PC-3 (cell line): ENCODE measurements around the gene MUL1. TPM values are rescaled to one million over a fixed set of nuclear protein-coding genes. Genes with fewer than 3 reads are reported as not detected.
A peak's percentile ranks its signal among the peaks of the same experiment; 100 is the strongest.

Experiments
- ATAC-seq: fragments of 200-7000 bp; cut with Tn5 transposase; 2 replicates; pipeline ENCODE4 v1.9.1; 2020; ENCODE audit warnings: mild to moderate bottlenecking, moderate library complexity
- BruUV-seq: library from RNA; stranded (reverse); fragments of 400-500 nt; replicated peaks from 2 replicates; lab custom pipeline; 2021; lab: Mats Ljungman, UMichigan
- CTCF ChIA-PET: fragments of 300-600 bp; sonication (Branson Sonifier 250); formaldehyde crosslinking; loops from one replicate; lab custom pipeline; 2022; ENCODE audit warnings: antibody characterized with exemption; lab: Charles Lee
- POLR2A ChIA-PET: fragments of 300-600 bp; sonication (Branson Sonifier 250); formaldehyde crosslinking; loops from one replicate; lab custom pipeline; 2022; ENCODE audit warnings: antibody characterized with exemption; ENCODE audit not compliant: unreplicated experiment; lab: Charles Lee
- DNase-seq: peaks from one replicate; pipeline ENCODE4 v3.0.0-alpha.2; 2015
- H2AFZ ChIP-seq: fragments of 300-600 bp; sonication (generic); 2 replicates; pipeline ENCODE4 v1.6.0; 2016; ENCODE audit warnings: antibody characterized with exemption, low read length
- H3F3A ChIP-seq: fragments of 300-600 bp; sonication (generic); one replicate; pipeline ENCODE4 v1.6.0; 2017; ENCODE audit warnings: antibody characterized with exemption, low read length, control low read depth, mild to moderate bottlenecking; ENCODE audit not compliant: unreplicated experiment
- H3K27ac ChIP-seq: fragments of 300-600 bp; sonication (generic); 2 replicates; pipeline ENCODE4 v1.5.1; 2016; ENCODE audit warnings: mild to moderate bottlenecking, low read length
- H3K27me3 ChIP-seq: fragments of 300-600 bp; sonication (generic); 2 replicates; pipeline ENCODE4 v1.6.1; 2016; ENCODE audit warnings: low read length, mixed read lengths
- H3K36me3 ChIP-seq: fragments of 300-600 bp; sonication (generic); 2 replicates; pipeline ENCODE4 v1.6.1; 2016; ENCODE audit warnings: low read depth, mixed run types, low read length, mixed read lengths
- H3K4me1 ChIP-seq: fragments of 300-600 bp; sonication (generic); 2 replicates; pipeline ENCODE4 v1.5.1; 2016; ENCODE audit warnings: low read length; ENCODE audit not compliant: insufficient read depth
- H3K4me2 ChIP-seq: fragments of 300-600 bp; sonication (generic); 2 replicates; pipeline ENCODE4 v1.6.0; 2016; ENCODE audit warnings: low read length
- H3K4me3 ChIP-seq: fragments of 300-600 bp; sonication (generic); 2 replicates; pipeline ENCODE4 v1.5.1; 2016; ENCODE audit warnings: mild to moderate bottlenecking, low read length, mixed read lengths
- H3K79me2 ChIP-seq: fragments of 300-600 bp; sonication (generic); 2 replicates; pipeline ENCODE4 v1.6.1; 2017; ENCODE audit warnings: low read length, mixed read lengths
- H3K9ac ChIP-seq: fragments of 300-600 bp; sonication (generic); 2 replicates; pipeline ENCODE4 v1.6.0; 2016; ENCODE audit warnings: mild to moderate bottlenecking, low read length
- H3K9me2 ChIP-seq: fragments of 300-600 bp; sonication (generic); replicated peaks from 2 replicates; pipeline ENCODE4 v1.6.1; 2016; ENCODE audit warnings: mixed run types, low read length, mixed read lengths
- H3K9me3 ChIP-seq: fragments of 300-600 bp; sonication (generic); 2 replicates; pipeline ENCODE4 v1.6.1; 2016; ENCODE audit warnings: low read length, mixed read lengths
- H4K20me1 ChIP-seq: fragments of 300-600 bp; sonication (generic); 2 replicates; pipeline ENCODE4 v1.6.1; 2016; ENCODE audit warnings: low read length, mixed read lengths
- EZH2 ChIP-seq: fragments of 300-600 bp; sonication (generic); IDR thresholded peaks from one replicate; pipeline ENCODE4 v1.6.1; 2017; ENCODE audit warnings: antibody characterized with exemption, mild to moderate bottlenecking, low read length; ENCODE audit not compliant: unreplicated experiment
- EZH2phosphoT487 ChIP-seq: fragments of 300-600 bp; sonication (generic); IDR thresholded peaks from 2 replicates; pipeline ENCODE4 v1.6.1; 2018; ENCODE audit warnings: mild to moderate bottlenecking, antibody characterized with exemption, low read length, borderline replicate concordance
- intact Hi-C: fragments of 100-400 bp; cut with micrococcal nuclease; formaldehyde crosslinking; loops from 2 replicates; pipeline ENCODE4 v1.9.0; 2023
- total RNA-seq: library from RNA; depleted of rRNA; stranded (reverse); fragments of >200 nt; gene quantifications from 2 replicates; pipeline ENCODE4 v1.2.3, GENCODE V29; 2014
- TF ChIP-seq, protein P1 (sequence below): fragments of 300-600 bp; sonication (generic); conservative IDR thresholded peaks from 2 replicates; pipeline ENCODE4 v1.5.1; 2017; ENCODE audit warnings: antibody characterized with exemption, low read depth, mild to moderate bottlenecking, low read length

Gene MUL1
- total RNA-seq, 1 experiment from 2014 or later = 28.9 TPM

DNA sequence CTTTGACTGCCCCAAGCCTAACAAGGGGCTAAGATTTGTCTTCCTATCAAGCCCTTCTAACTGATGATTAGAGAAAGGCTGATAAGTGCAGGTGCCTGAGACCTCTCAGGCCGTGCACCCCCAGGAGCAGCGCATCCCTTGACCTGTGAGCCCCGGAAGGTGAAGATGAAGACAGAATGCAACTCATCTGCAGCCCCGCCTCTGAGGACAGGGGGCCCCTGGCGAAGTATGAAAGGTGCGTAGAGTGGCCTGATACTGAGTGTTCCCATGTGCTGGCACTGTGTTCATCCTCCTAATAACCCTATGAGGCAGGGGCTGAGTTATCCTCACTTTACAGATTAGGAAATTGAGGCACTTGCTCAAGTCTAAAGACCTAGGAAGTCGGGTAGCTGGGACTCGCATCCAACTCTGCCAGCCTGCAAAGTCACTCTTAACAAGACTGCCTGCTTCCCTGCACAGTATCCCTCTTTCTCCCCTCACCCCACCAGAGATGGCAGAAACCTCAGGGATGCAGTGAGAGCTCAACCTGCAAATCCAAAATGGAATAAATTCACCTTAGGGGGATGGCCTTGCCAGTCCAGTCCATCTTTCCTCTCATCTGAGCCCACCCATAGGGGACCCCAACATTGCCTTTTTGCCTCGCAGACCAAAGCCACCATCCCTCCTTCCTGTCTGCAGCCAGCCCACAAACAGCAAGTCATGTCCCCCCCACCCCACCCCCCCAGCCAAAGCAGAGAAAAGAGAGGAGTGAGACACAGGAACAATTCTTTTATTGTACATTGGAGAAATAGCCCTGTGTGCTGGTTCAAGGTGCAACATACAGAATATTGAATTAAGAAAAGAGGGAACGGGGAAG is 26.1 kb downstream of the MUL1 start:
- peaks cover 6% of the 10 kb centered on the region for H3K27me3 ChIP-seq
- H3K9ac ChIP-seq = no peak overlapping the region
- no peak overlapping the region for H2AFZ ChIP-seq
- TF ChIP-seq EZH2 (no peak), EZH2phosphoT487 (no peak)
- TF ChIP-seq, protein P1, sequence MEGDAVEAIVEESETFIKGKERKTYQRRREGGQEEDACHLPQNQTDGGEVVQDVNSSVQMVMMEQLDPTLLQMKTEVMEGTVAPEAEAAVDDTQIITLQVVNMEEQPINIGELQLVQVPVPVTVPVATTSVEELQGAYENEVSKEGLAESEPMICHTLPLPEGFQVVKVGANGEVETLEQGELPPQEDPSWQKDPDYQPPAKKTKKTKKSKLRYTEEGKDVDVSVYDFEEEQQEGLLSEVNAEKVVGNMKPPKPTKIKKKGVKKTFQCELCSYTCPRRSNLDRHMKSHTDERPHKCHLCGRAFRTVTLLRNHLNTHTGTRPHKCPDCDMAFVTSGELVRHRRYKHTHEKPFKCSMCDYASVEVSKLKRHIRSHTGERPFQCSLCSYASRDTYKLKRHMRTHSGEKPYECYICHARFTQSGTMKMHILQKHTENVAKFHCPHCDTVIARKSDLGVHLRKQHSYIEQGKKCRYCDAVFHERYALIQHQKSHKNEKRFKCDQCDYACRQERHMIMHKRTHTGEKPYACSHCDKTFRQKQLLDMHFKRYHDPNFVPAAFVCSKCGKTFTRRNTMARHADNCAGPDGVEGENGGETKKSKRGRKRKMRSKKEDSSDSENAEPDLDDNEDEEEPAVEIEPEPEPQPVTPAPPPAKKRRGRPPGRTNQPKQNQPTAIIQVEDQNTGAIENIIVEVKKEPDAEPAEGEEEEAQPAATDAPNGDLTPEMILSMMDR = no peak
- H3K79me2 ChIP-seq = peaks cover 38% of the 10 kb centered on the region
- peaks cover 30% of the 10 kb centered on the region for H4K20me1 ChIP-seq
- H3K9me3 ChIP-seq = no peaks in the 10 kb centered on the region
- H3K4me3 ChIP-seq = 0 out of 2 replicates have a peak overlapping the region, but pooled peaks have one; percentile 43
- H3K36me3 ChIP-seq = 0 out of 2 replicates have a peak, but pooled peaks cover 3% of the 10 kb centered on the region
- no TSS peak for BruUV-seq
- H3K4me1 ChIP-seq = peaks cover 48% of the 10 kb centered on the region
- DNase-seq = no peak
- intact Hi-C loops = no loop called here
- ATAC-seq = no peak
- ChIA-PET POLR2A (interaction anchor here (0.6 kb wide), 1 partner anchor 129 kb away, joined by 3 read pairs; no protein-coding TSS in a partner anchor), CTCF (interaction anchor here (0.7 kb wide), 1 partner anchor 13 kb away, joined by 4 read pairs; no protein-coding TSS in a partner anchor)
- H3K9me2 ChIP-seq = no peaks in the 10 kb centered on the region
- peak overlapping the region; percentile 55 for H3K27ac ChIP-seq
- H3K4me2 ChIP-seq = peak overlapping the region; percentile 58
- peaks cover 4% of the 10 kb centered on the region for H3F3A ChIP-seq

DNA sequence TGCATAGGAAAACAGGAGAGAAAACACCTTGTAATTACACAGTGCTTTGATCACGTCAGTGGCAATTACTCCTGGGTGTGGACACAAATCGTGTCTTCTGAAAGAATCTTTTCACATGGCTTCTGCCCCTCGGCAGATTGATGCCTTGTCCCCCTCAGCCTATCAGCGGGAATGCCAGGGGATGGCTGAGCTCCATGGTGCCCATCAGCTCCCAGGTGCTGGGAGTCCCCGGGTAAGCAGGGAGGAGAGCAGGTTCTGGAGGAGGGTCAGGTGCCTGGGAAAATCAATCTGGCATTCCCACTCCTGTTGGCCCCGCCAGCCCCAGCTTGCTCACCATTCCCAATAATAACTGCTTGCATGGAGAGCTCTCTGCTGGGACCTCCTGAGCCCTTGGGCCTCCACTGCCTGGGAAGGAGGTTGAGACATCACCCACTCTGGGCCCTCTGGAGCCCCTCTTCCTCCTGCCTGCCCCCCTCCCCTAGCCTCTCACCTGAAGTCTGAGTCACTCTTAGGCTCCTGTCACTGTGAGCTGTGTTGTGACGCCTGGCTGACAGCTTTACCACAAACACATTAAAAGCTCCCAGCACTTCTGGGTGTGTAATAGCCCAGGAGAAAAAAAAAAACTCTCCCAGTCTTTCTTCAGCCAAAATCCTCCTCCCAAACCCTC is 26.9 kb downstream of the MUL1 start:
- H3K4me1 ChIP-seq = peaks cover 53% of the 10 kb centered on the region
- no peak overlapping the region for H2AFZ ChIP-seq
- peaks cover 4% of the 10 kb centered on the region for H3F3A ChIP-seq
- 0 out of 2 replicates have a peak, but pooled peaks cover 3% of the 10 kb centered on the region for H3K36me3 ChIP-seq
- H4K20me1 ChIP-seq = peaks cover 30% of the 10 kb centered on the region
- no peak for TF ChIP-seq EZH2
- TF ChIP-seq, protein P1 = no peak
- no peak for TF ChIP-seq EZH2phosphoT487
- POLR2A ChIA-PET = interaction anchor here (0.6 kb wide), 1 partner anchor 130 kb away, joined by 3 read pairs; no protein-coding TSS in a partner anchor
- BruUV-seq = no TSS peak
- no peaks in the 10 kb centered on the region for H3K9me3 ChIP-seq
- ATAC-seq (peak; percentile 18; the same call in 1 of the 2 replicates), DNase-seq (peak; percentile 64)
- no peaks in the 10 kb centered on the region for H3K9me2 ChIP-seq
- CTCF ChIA-PET = interaction anchor here (0.5 to 0.7 kb wide), 3 partner anchors 13 to 119 kb away, joined by 3 to 4 read pairs (median 4); no protein-coding TSS in a partner anchor
- H3K79me2 ChIP-seq = peaks cover 38% of the 10 kb centered on the region
- no peak overlapping the region for H3K4me3 ChIP-seq
- no peak overlapping the region for H3K9ac ChIP-seq
- H3K27me3 ChIP-seq = peaks cover 6% of the 10 kb centered on the region
- intact Hi-C loops = no loop called here
- H3K27ac ChIP-seq = peak overlapping the region; percentile 55
- peak overlapping the region; percentile 41 for H3K4me2 ChIP-seq
